Endothelial cell of umbilical vein (primary cell): ENCODE results near the gene PTPRU. TPM values are rescaled to one million over a fixed set of nuclear protein-coding genes. Genes with fewer than 3 reads are reported as not detected.

Experiments used
- BruUV-seq: library from RNA; stranded (reverse); fragments of 400-500 nt; replicated peaks from 2 replicates; lab custom pipeline; 2021; lab: Mats Ljungman, UMichigan
- CTCF ChIA-PET: fragments of 300-600, 350-600 bp; sonication (Branson Sonifier 250); formaldehyde crosslinking; loops from one replicate; lab custom pipeline; 2021; ENCODE audit warnings: antibody characterized with exemption, inconsistent platforms; lab: Charles Lee
- POLR2A ChIA-PET: fragments of 300-600, 350-600 bp; sonication (Branson Sonifier 250); formaldehyde crosslinking; loops from one replicate; lab custom pipeline; 2021; ENCODE audit warnings: antibody characterized with exemption, inconsistent platforms; lab: Charles Lee
- DNase-seq: peaks from one replicate; pipeline ENCODE4 v3.0.0-alpha.2; 2011; ENCODE audit warnings: low read depth, low spot score
- FAIRE-seq: peaks from 2 replicates; lab custom pipeline; 2011; peaks lifted over from hg19 to GRCh38; lab: Jason Lieb, UNC
- H2AFZ ChIP-seq: 2 replicates; pipeline ENCODE4 v1.6.0; 2012; ENCODE audit warnings: low read depth, low read length, control low read depth, inconsistent platforms
- H3K27ac ChIP-seq: 2 replicates; pipeline ENCODE4 v1.5.1; 2011; ENCODE audit warnings: low read depth, mild to moderate bottlenecking, control low read depth, low read length, moderate library complexity; ENCODE audit not compliant: insufficient read depth
- H3K27me3 ChIP-seq, 2 experiments: 2 replicates each; pipeline versions ENCODE4 v1.6.0 to v1.6.1; 2011; ENCODE audit warnings: low read length in 2 of 2, mixed read lengths in 1 of 2; ENCODE audit not compliant: control insufficient read depth in 2 of 2, insufficient read depth in 2 of 2
- H3K36me3 ChIP-seq, 2 experiments: 2 replicates in 1 of 2; 3 replicates in 1 of 2; pipeline ENCODE4 v1.5.1; 2011; ENCODE audit warnings: low read length in 2 of 2, mild to moderate bottlenecking in 1 of 2, moderate library complexity in 1 of 2; ENCODE audit not compliant: control insufficient read depth in 2 of 2, insufficient read depth in 2 of 2; ENCODE audit errors: extremely low read depth in 1 of 2
- H3K4me1 ChIP-seq: 3 replicates; pipeline ENCODE4 v1.5.1; 2011; ENCODE audit warnings: mild to moderate bottlenecking, low read length; ENCODE audit not compliant: control insufficient read depth, insufficient read depth; ENCODE audit errors: extremely low read depth
- H3K4me2 ChIP-seq: 2 replicates; pipeline ENCODE4 v1.6.1; 2011; ENCODE audit warnings: low read length, control low read depth, mixed read lengths; ENCODE audit not compliant: insufficient read depth
- H3K4me3 ChIP-seq, 3 experiments: fragments of 200-600 bp in 1 of 3; sonication (generic), shearing (Covaris generic) in 1 of 3; replicated peaks in 1 of 3; 2 replicates each; pipeline ENCODE4 v1.5.1; 2011 to 2016; ENCODE audit warnings: control low read depth in 3 of 3, low read length in 3 of 3, mild to moderate bottlenecking in 2 of 3, inconsistent platforms in 1 of 3, low read depth in 1 of 3, moderate library complexity in 1 of 3; ENCODE audit not compliant: insufficient read depth in 1 of 3
- H3K79me2 ChIP-seq: 2 replicates; pipeline ENCODE4 v1.6.0; 2012; ENCODE audit warnings: low read length, inconsistent platforms; ENCODE audit not compliant: control insufficient read depth, insufficient read depth
- H3K9ac ChIP-seq: replicated peaks from 2 replicates; pipeline ENCODE3; 2011; ENCODE audit warnings: low read length, control low read depth; ENCODE audit not compliant: insufficient read depth; ENCODE audit errors: extremely low read depth
- H3K9me1 ChIP-seq: replicated peaks from 3 replicates; pipeline ENCODE4 v1.6.0; 2011; ENCODE audit warnings: mild to moderate bottlenecking, low read length; ENCODE audit not compliant: control insufficient read depth, insufficient read depth; ENCODE audit errors: extremely low read depth
- H3K9me3 ChIP-seq: replicated peaks from 2 replicates; pipeline ENCODE4 v1.5.1; 2012; ENCODE audit warnings: low read length, inconsistent platforms; ENCODE audit not compliant: control insufficient read depth, insufficient read depth
- H4K20me1 ChIP-seq: replicated peaks from 2 replicates; pipeline ENCODE3; 2011; ENCODE audit warnings: mild to moderate bottlenecking, low read length; ENCODE audit not compliant: control insufficient read depth, insufficient read depth; ENCODE audit errors: extremely low read depth
- CTCF ChIP-seq, 2 donors: IDR thresholded peaks; 1 replicate in 1 of 2; 2 replicates in 1 of 2; pipeline ENCODE4 v1.5.1; 2011; ENCODE audit warnings: low read length in 2 of 2, mild to moderate bottlenecking in 2 of 2, moderate library complexity in 2 of 2, control low read depth in 1 of 2, inconsistent platforms in 1 of 2, low read depth in 1 of 2; ENCODE audit not compliant: insufficient read depth in 1 of 2; ENCODE audit errors: extremely low read depth in 1 of 2
- EZH2 ChIP-seq: IDR thresholded peaks from 2 replicates; pipeline ENCODE4 v1.6.1; 2012; ENCODE audit warnings: borderline replicate concordance, low read depth, mild to moderate bottlenecking, moderate library complexity, low read length, inconsistent platforms; ENCODE audit not compliant: severe bottlenecking
- JUN ChIP-seq: IDR thresholded peaks from 2 replicates; pipeline ENCODE4 v1.6.1; 2011; ENCODE audit warnings: borderline replicate concordance, low read depth; ENCODE audit not compliant: insufficient read length, insufficient read depth
- MAX ChIP-seq: IDR thresholded peaks from 2 replicates; pipeline ENCODE4 v1.6.1; 2011; ENCODE audit not compliant: insufficient read depth, insufficient read length
- MYC ChIP-seq: IDR thresholded peaks from one replicate; pipeline ENCODE4 v1.6.1; 2011; ENCODE audit warnings: mild to moderate bottlenecking, low read depth, low read length
- POLR2A ChIP-seq: IDR thresholded peaks from 2 replicates; pipeline ENCODE4 v1.6.1; 2012; ENCODE audit warnings: low read depth, mild to moderate bottlenecking, control low read depth, low read length
- POLR2AphosphoS5 ChIP-seq: IDR thresholded peaks from 2 replicates; pipeline ENCODE4 v1.6.1; 2012; ENCODE audit warnings: low read depth, mild to moderate bottlenecking, control low read depth, low read length, moderate library complexity; ENCODE audit not compliant: insufficient read depth
- dilution Hi-C: fragments of 300-500 bp; cut with MboI; formaldehyde crosslinking; loops from one replicate; pipeline ENCODE4 v1.15.0; 2019; ENCODE audit warnings: low sequenced_read_pairs; ENCODE audit not compliant: extremely low pct_ligation_motif_present
- intact Hi-C: fragments of 100-400 bp; cut with micrococcal nuclease; formaldehyde crosslinking; loops from one replicate; pipeline ENCODE4 v1.10.0; 2022
- polyA plus RNA-seq, 4 experiments: library from polyadenylated mRNA; depleted of rRNA in 3 of 4; stranded (reverse) in 3 of 4; unstranded in 1 of 4; fragments of >200 nt; gene quantifications; 2 replicates each; pipeline versions ENCODE4 v1.2.1 to v1.2.3, GENCODE V29; 2011 to 2012; ENCODE audit warnings: missing spikeins in 1 of 4
- total RNA-seq: library from RNA; stranded (reverse); gene quantifications from 2 replicates; pipeline ENCODE4 v1.2.3, GENCODE V29; 2021

The PTPRU gene
- total and polyA plus RNA-seq, 2 donors (not counting 3 experiments of a cell fraction or from before 2014, with no cell fraction given) = 0.58 to 2.6 TPM

GRCh38 chr1:29306471-29307140 is 70.3 kb downstream of the PTPRU start:
- Histone ChIP-seq H3K27ac (no peak overlapping the region), H3K4me1 (no peaks in the 10 kb centered on the region), H2AFZ (no peak overlapping the region), H4K20me1 (no peaks in the 10 kb centered on the region), H3K9ac (no peak overlapping the region), H3K27me3 (no peaks in the 10 kb centered on the region), H3K36me3 (no peaks in the 10 kb centered on the region), H3K9me1 (no peaks in the 10 kb centered on the region), H3K4me3 (no peak overlapping the region), H3K9me3 (no peaks in the 10 kb centered on the region), H3K4me2 (no peak overlapping the region), H3K79me2 (no peaks in the 10 kb centered on the region)
- BruUV-seq = no TSS peak
- intact Hi-C loops = no loop called here
- dilution Hi-C loops = no loop called here
- ChIA-PET POLR2A (no interaction called here), CTCF (no interaction called here)
- DNase-seq = no peak
- no peak for FAIRE-seq
- TF ChIP-seq EZH2 (no peak), MAX (no peak)

- Histone ChIP-seq H3K27ac (no peak overlapping the region), H4K20me1 (no peaks in the 10 kb centered on the region), H3K9me1 (no peaks in the 10 kb centered on the region), H3K9me3 (no peaks in the 10 kb centered on the region), H3K27me3 (no peaks in the 10 kb centered on the region), H2AFZ (no peak overlapping the region), H3K9ac (no peak overlapping the region), H3K4me1 (no peaks in the 10 kb centered on the region), H3K36me3 (no peaks in the 10 kb centered on the region), H3K79me2 (no peaks in the 10 kb centered on the region), H3K4me2 (no peak overlapping the region), H3K4me3 (no peak overlapping the region)
- no TSS peak for BruUV-seq
- TF ChIP-seq POLR2AphosphoS5 (no peak), POLR2A (no peak), EZH2 (no peak), CTCF (IDR thresholded peaks at IDR 0.05; ENCODE audit: extremely low read depth in 1 of 2, insufficient read depth in 1 of 2, low read depth in 1 of 2, low read length in 2 of 2) (no peak), JUN (no peak), MYC (no peak)
- DNase-seq (no peak), FAIRE-seq (no peak)
- CTCF ChIA-PET = no interaction called here
- intact Hi-C loops = no loop called here
- POLR2A ChIA-PET = no interaction called here
- dilution Hi-C loops = no loop called here
These were observed 72.8 kb downstream of the PTPRU start for GRCh38 chr1:29309075-29309474.
